Adrenal gland (tissue), 5 donors: ENCODE results near the gene CCDC57.

ENCODE experiments used
- POLR2A ChIP-seq, 2 donors: fragments of 450-650 bp; IDR thresholded peaks; one replicate each; pipeline ENCODE4 v1.6.1; 2017; ENCODE audit warnings: antibody characterized with exemption in 2 of 2, mild to moderate bottlenecking in 2 of 2, moderate library complexity in 1 of 2
- TF ChIP-seq, protein P1 (sequence below), 6 experiments: fragments of 450-650 bp in 4 of 6; fragments of 200-600 bp in 2 of 6; sonication (generic) in 1 of 6; IDR thresholded peaks; 1 replicate in 5 of 6; 2 replicates in 1 of 6; pipeline versions ENCODE4 v1.5.1 to v1.8.0; 2016 to 2021; ENCODE audit warnings: antibody characterized with exemption in 6 of 6, mild to moderate bottlenecking in 2 of 6, moderate library complexity in 1 of 6
- donor health status: DM: no; HTN: no; CAD: no.

DNA sequence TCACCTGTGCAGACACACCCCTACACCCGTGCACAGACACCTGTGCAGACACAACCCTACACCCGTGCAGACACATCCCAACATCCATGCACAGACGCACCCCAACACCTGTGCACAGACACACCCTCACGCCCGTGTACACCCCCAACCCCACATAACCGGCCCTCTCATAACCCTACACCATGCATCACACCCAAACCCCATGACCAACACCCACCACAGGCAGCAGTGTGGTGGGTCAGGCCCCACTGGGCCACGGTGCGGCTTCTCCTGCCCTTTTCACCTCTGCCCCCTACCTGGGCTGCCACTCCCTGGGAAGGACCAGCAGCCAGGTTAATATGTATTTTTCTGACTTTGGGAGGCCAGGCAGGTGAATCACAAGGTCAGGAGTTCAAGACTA, 12.0 kb upstream of the CCDC57 start:
- TF ChIP-seq POLR2A (IDR thresholded peaks at IDR 0.05): no peak
- TF ChIP-seq, protein P1, sequence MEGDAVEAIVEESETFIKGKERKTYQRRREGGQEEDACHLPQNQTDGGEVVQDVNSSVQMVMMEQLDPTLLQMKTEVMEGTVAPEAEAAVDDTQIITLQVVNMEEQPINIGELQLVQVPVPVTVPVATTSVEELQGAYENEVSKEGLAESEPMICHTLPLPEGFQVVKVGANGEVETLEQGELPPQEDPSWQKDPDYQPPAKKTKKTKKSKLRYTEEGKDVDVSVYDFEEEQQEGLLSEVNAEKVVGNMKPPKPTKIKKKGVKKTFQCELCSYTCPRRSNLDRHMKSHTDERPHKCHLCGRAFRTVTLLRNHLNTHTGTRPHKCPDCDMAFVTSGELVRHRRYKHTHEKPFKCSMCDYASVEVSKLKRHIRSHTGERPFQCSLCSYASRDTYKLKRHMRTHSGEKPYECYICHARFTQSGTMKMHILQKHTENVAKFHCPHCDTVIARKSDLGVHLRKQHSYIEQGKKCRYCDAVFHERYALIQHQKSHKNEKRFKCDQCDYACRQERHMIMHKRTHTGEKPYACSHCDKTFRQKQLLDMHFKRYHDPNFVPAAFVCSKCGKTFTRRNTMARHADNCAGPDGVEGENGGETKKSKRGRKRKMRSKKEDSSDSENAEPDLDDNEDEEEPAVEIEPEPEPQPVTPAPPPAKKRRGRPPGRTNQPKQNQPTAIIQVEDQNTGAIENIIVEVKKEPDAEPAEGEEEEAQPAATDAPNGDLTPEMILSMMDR (IDR thresholded peaks at IDR 0.05): no peak
